ENCODE measurements around the gene OR52E1.

Gene OR52E1

DNA sequence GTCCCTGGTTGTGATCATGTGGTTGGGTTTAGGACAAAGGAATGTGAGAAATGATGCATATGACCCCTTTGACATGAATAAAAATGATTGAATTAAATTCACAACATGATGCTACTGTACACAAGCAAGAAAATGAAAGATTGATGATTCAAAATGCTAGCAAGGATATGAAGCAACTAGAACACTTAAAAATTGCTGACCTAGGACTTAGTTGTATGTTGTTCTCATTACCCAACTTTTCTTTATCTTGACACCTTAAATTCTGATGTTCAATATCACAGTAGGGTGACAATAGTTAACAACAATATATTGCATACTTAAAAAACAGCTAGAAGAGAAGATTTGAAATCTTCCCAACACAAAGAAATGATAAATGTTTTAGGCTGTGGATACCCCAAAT is 48.2 kb downstream of the OR52E1 start:
- no peak for DNase-seq (ENCODE audit: low spot score)

GRCh38 chr11:5118893-5119292 is 49.5 kb downstream of the OR52E1 start:
- no peak for DNase-seq (ENCODE audit: low spot score)

All from NAMALWA (cell line).